GM12801 (cell line): ENCODE measurements around the gene TAF1B.

Experiments
- CTCF ChIP-seq: IDR thresholded peaks from one replicate; pipeline ENCODE4 v1.5.1; 2011; ENCODE audit warnings: control low read depth; ENCODE audit not compliant: insufficient read length; ENCODE audit errors: extremely low read depth

Gene TAF1B

GRCh38 chr2:9837451-9837850 lies 5.8 kb upstream of the TAF1B start:
- TF ChIP-seq CTCF, result no peak

- TF ChIP-seq CTCF, result no peak
These were observed 4.9 kb upstream of the TAF1B start for GRCh38 chr2:9838391-9838790.

GRCh38 chr2:9842487-9843228 lies 616 bp upstream of the TAF1B start:
- no peak for TF ChIP-seq CTCF

GRCh38 chr2:9844036-9844483 lies 786 bp downstream of the TAF1B start:
- TF ChIP-seq CTCF, result no peak

GRCh38 chr2:9844576-9844975 lies 1.3 kb downstream of the TAF1B start:
- no peak for TF ChIP-seq CTCF

- no peak for TF ChIP-seq CTCF
These were observed 3.3 kb downstream of the TAF1B start for GRCh38 chr2:9846554-9846953.

- no peak for TF ChIP-seq CTCF
These were observed 3.9 kb downstream of the TAF1B start for GRCh38 chr2:9847140-9847539.
